ENCODE results near the gene SLC16A12. TPM values are rescaled to one million over a fixed set of nuclear protein-coding genes. Genes with fewer than 3 reads are reported as not detected.
"Not testable (repeated sequence)": the region's sequence is repeated elsewhere in the genome, so short reads cannot be mapped to it uniquely, and the experiment has no call there.

Gene SLC16A12
- total and polyA plus RNA-seq, 3 experiments from 2014 or later: not detected

DNA sequence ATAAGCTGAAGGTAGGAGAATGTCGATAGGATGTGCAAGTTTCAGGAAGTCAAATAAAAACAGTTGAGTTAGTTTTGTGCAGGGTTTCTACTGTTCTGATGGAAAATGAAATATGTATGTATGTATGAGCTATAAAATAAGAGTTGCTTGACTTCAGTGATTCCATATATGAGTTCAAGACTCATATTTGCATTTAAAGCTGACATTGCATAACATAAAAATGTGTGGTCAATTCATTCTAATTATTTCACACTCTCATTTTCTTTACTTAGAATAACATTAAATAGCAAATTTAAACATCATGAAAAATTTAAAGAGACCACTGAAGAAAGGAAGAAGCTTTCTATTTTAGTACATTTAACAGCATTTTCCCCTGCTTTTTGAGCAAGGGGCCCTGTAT, 83.2 kb downstream of the SLC16A12 start:
- Mint-ChIP-seq H3K36me3 (no peaks in the 10 kb centered on the region), H3K27ac (no peak overlapping the region), H3K9me3 (no peaks in the 10 kb centered on the region), H3K4me1 (no peaks in the 10 kb centered on the region), H3K4me3 (no peak overlapping the region), H3K27me3 (peaks cover 1 to 18% of the 10 kb centered on the region in 2 donors)
- H3K27ac ChIP-seq (ENCODE audit: low read depth, low read length): no peak overlapping the region
- no peak for DNase-seq
- POLR2A ChIA-PET: no interaction called here
- H3K36me3 ChIP-seq (ENCODE audit: insufficient read depth, low read length): no peaks in the 10 kb centered on the region
- no peaks in the 10 kb centered on the region for H3K27me3 ChIP-seq (ENCODE audit: insufficient read depth, low read length, poor library complexity, severe bottlenecking)
- CTCF ChIA-PET: no interaction called here
- H3K4me3 ChIP-seq (ENCODE audit: low read length): no peak overlapping the region
- no peaks in the 10 kb centered on the region for H3K4me1 ChIP-seq (ENCODE audit: insufficient read depth, low read length)
- no peaks in the 10 kb centered on the region for H3K9me3 ChIP-seq (ENCODE audit: low read length)

DNA sequence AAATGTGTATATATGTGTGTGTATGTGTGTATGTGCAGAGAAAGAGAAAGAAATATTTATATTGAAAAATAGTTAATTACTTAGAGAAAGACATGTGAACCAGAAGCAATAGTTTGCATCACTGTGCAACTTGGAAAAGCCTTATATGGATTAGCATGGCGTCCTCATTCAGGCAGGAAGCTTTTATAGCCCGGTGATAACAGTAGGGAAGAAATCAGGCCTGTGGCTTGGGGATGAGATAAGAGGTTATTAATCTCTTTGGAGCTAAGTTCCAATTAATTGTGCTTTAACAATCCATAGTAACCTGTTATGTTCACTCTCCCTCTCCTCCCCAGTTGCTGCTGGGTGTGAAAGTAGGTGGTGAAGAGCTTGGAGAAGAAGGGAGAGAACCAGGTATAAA, 84.5 kb downstream of the SLC16A12 start:
- H3K27me3 ChIP-seq (ENCODE audit: insufficient read depth, low read length, poor library complexity, severe bottlenecking): no peaks in the 10 kb centered on the region
- POLR2A ChIA-PET: no interaction called here
- H3K4me3 Mint-ChIP-seq: no peak overlapping the region
- no peak overlapping the region for H3K27ac ChIP-seq (ENCODE audit: low read depth, low read length)
- H3K4me1 ChIP-seq (ENCODE audit: insufficient read depth, low read length): no peaks in the 10 kb centered on the region
- no peaks in the 10 kb centered on the region for H3K4me1 Mint-ChIP-seq
- CTCF ChIA-PET: no interaction called here
- peaks cover 0 to 6% (median 0%) of the 10 kb centered on the region in 5 donors for H3K9me3 Mint-ChIP-seq
- no peaks in the 10 kb centered on the region for H3K36me3 Mint-ChIP-seq
- DNase-seq: no peak
- H3K9me3 ChIP-seq (ENCODE audit: low read length): no peaks in the 10 kb centered on the region
- no peak overlapping the region for H3K4me3 ChIP-seq (ENCODE audit: low read length)
- no peaks in the 10 kb centered on the region for H3K36me3 ChIP-seq (ENCODE audit: insufficient read depth, low read length)
- H3K27me3 Mint-ChIP-seq: peaks cover 7 to 15% of the 10 kb centered on the region in 2 donors
- H3K27ac Mint-ChIP-seq: no peak overlapping the region

DNA sequence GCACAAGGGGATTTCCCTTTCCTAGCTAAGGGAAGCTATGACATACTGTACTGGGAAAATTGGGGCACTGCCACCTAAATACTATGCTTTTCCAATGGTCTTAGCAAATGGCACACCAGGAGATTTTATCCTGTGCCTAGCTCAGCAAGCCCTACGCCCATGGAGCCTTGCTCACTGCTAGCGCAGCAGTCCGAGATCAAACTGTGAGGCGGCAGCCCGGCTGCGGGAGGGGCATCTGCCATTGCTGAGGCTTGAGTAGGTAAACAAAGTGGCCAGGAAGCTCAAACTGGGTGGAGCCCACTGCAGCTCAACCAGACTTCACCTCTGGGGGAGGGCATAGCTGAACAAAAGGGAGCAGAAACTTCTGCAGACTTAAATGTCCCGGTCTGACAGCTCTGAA, 90.6 kb downstream of the SLC16A12 start:
- H3K4me3 ChIP-seq (ENCODE audit: low read length); H3K9me3 Mint-ChIP-seq; H3K4me1 ChIP-seq (ENCODE audit: insufficient read depth, low read length); H3K36me3 ChIP-seq (ENCODE audit: insufficient read depth, low read length); H3K27ac ChIP-seq (ENCODE audit: low read depth, low read length); H3K27me3 ChIP-seq (ENCODE audit: insufficient read depth, low read length, poor library complexity, severe bottlenecking); H3K9me3 ChIP-seq (ENCODE audit: low read length); CTCF ChIA-PET; H3K4me3 Mint-ChIP-seq; H3K36me3 Mint-ChIP-seq; H3K27ac Mint-ChIP-seq; POLR2A ChIA-PET; H3K4me1 Mint-ChIP-seq; DNase-seq: not testable (repeated sequence)
- peaks cover 23 to 26% of the 10 kb centered on the region in 2 donors for H3K27me3 Mint-ChIP-seq

DNA sequence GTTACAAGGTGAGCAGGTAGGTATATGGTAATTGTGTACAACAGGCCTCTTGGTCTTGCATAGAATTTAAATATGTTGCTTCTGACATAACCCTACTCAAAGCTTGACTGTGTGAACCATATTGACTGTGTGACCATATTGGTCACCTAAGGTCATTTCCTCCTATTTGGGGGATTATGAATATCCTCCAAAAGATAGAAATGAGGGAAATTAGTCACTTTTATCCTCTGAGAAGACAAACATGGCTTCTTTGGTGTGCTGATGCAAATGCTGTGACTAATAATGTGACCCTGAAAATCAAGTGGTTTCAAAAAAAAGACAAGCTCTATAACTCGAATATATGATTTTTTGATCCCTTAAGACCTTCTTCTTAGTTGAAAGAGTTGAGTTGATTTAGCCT, 93.1 kb downstream of the SLC16A12 start:
- Histone ChIP-seq H3K4me3 (ENCODE audit: low read length) (no peak overlapping the region), H3K9me3 (ENCODE audit: low read length) (no peaks in the 10 kb centered on the region), H3K36me3 (ENCODE audit: insufficient read depth, low read length) (no peaks in the 10 kb centered on the region), H3K27ac (ENCODE audit: low read depth, low read length) (no peak overlapping the region), H3K27me3 (ENCODE audit: insufficient read depth, low read length, poor library complexity, severe bottlenecking) (peaks cover 6% of the 10 kb centered on the region), H3K4me1 (ENCODE audit: insufficient read depth, low read length) (no peaks in the 10 kb centered on the region)
- H3K4me1 Mint-ChIP-seq: no peaks in the 10 kb centered on the region
- no peak overlapping the region for H3K4me3 Mint-ChIP-seq
- DNase-seq: no peak
- no peaks in the 10 kb centered on the region for H3K36me3 Mint-ChIP-seq
- ChIA-PET POLR2A (no interaction called here), CTCF (no interaction called here)
- H3K9me3 Mint-ChIP-seq: peaks cover 0 to 9% (median 2%) of the 10 kb centered on the region in 5 donors
- no peak overlapping the region for H3K27ac Mint-ChIP-seq
- H3K27me3 Mint-ChIP-seq: peaks cover 30 to 48% of the 10 kb centered on the region in 2 donors

DNA sequence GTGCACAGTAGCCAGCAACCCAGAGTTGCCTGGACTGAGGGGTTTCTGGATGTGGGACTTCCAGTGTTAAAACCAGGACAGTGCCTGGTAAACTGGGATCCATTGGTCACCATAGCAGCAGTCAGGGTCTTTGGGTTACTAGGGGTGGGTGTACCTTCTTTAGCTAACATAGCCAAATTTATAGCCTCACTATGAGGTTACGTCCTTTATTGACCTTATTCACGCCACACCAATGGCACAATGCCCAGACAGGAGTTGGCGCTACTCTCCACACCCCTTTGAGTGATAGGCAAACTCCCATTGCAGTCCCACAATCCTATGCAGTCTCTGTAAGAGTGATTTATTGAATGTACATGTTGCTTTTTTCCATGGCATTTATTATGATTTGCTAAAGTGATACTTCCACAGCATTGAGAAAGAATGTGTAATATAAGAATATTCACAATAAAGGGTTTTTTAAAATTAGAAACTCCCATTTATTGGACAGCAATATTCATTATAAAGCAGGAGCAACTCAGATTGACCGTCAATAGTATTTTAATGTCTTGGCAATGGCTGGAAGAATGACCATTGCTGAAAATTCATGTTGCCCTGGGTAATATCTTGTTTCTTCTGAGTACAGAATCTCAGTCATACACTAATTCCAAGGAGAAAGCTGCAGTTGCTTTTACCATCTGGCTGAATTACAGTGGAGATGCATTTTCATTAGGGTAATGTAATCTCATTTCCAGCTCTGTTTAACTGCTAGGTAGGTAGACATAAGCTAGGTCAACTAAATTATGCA, 95.0 kb downstream of the SLC16A12 start:
- H3K9me3 ChIP-seq (ENCODE audit: low read length): no peaks in the 10 kb centered on the region
- peaks cover 0 to 2% (median 0%) of the 10 kb centered on the region in 5 donors for H3K9me3 Mint-ChIP-seq
- H3K4me3 ChIP-seq (ENCODE audit: low read length): no peak overlapping the region
- peaks cover 8% of the 10 kb centered on the region for H3K27me3 ChIP-seq (ENCODE audit: insufficient read depth, low read length, poor library complexity, severe bottlenecking)
- ChIA-PET POLR2A (no interaction called here), CTCF (no interaction called here)
- no peaks in the 10 kb centered on the region for H3K4me1 Mint-ChIP-seq
- DNase-seq: no peak
- H3K27ac ChIP-seq (ENCODE audit: low read depth, low read length): no peak overlapping the region
- no peaks in the 10 kb centered on the region for H3K36me3 Mint-ChIP-seq
- H3K4me1 ChIP-seq (ENCODE audit: insufficient read depth, low read length): no peaks in the 10 kb centered on the region
- no peak overlapping the region for H3K27ac Mint-ChIP-seq
- no peaks in the 10 kb centered on the region for H3K36me3 ChIP-seq (ENCODE audit: insufficient read depth, low read length)
- no peak overlapping the region for H3K4me3 Mint-ChIP-seq
- peaks cover 26 to 56% of the 10 kb centered on the region in 2 donors for H3K27me3 Mint-ChIP-seq

DNA sequence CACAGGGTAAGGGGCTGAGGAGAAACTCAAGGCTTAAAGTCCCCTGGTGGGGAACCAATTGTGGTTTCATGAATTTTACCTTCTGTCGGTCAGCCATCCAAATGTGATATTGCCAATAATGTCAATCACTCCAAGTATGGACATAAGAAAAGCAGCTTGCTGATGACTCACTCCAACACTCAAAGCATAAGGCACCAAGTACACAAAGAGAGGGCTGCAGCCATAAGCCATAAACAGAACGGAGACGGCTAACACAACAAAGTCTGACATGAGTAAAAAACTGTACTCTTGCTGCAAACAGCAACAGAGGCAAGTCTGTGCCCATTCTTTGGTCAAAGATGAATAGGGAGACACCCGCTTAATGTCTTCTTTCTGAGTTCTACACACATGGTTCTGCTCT, 96.9 kb downstream of the SLC16A12 start:
- no peak for DNase-seq
- Mint-ChIP-seq H3K36me3 (no peaks in the 10 kb centered on the region), H3K9me3 (no peaks in the 10 kb centered on the region), H3K4me3 (no peak overlapping the region), H3K27ac (no peak overlapping the region), H3K27me3 (peaks cover 24 to 64% of the 10 kb centered on the region in 2 donors), H3K4me1 (no peaks in the 10 kb centered on the region)
- H3K4me1 ChIP-seq (ENCODE audit: insufficient read depth, low read length): no peaks in the 10 kb centered on the region
- no peak overlapping the region for H3K27ac ChIP-seq (ENCODE audit: low read depth, low read length)
- ChIA-PET POLR2A (no interaction called here), CTCF (no interaction called here)
- H3K27me3 ChIP-seq (ENCODE audit: insufficient read depth, low read length, poor library complexity, severe bottlenecking): peaks cover 10% of the 10 kb centered on the region
- H3K9me3 ChIP-seq (ENCODE audit: low read length): no peaks in the 10 kb centered on the region
- no peaks in the 10 kb centered on the region for H3K36me3 ChIP-seq (ENCODE audit: insufficient read depth, low read length)
- no peak overlapping the region for H3K4me3 ChIP-seq (ENCODE audit: low read length)

DNA sequence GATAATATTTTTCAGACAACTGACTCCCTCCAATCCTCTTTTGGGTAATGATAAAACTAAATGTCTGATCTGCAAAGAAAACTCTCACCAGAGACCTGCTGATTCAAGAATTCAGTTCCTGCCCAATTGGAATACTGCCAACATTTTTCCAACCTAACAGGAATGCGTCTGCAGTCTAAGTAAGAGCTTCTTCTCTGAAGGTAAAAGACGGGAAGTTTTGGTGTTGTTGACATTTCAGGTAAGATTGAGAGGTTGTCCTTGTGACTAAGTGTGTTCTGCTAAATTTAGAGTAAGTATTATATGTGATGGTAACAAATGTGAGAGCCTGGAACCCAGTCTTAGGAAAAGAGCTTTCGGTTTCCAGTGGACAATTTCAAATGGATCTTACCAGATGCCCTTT, 103.4 kb downstream of the SLC16A12 start:
- POLR2A ChIA-PET: no interaction called here
- Mint-ChIP-seq H3K9me3 (no peaks in the 10 kb centered on the region), H3K4me3 (no peak overlapping the region), H3K27ac (no peak overlapping the region), H3K4me1 (no peaks in the 10 kb centered on the region), H3K27me3 (peaks cover 13 to 43% of the 10 kb centered on the region in 2 donors), H3K36me3 (no peaks in the 10 kb centered on the region)
- Histone ChIP-seq H3K4me3 (ENCODE audit: low read length) (no peak overlapping the region), H3K4me1 (ENCODE audit: insufficient read depth, low read length) (no peaks in the 10 kb centered on the region), H3K27me3 (ENCODE audit: insufficient read depth, low read length, poor library complexity, severe bottlenecking) (peaks cover 3% of the 10 kb centered on the region), H3K9me3 (ENCODE audit: low read length) (no peaks in the 10 kb centered on the region), H3K27ac (ENCODE audit: low read depth, low read length) (no peak overlapping the region), H3K36me3 (ENCODE audit: insufficient read depth, low read length) (no peaks in the 10 kb centered on the region)
- CTCF ChIA-PET: no interaction called here
- no peak for DNase-seq

DNA sequence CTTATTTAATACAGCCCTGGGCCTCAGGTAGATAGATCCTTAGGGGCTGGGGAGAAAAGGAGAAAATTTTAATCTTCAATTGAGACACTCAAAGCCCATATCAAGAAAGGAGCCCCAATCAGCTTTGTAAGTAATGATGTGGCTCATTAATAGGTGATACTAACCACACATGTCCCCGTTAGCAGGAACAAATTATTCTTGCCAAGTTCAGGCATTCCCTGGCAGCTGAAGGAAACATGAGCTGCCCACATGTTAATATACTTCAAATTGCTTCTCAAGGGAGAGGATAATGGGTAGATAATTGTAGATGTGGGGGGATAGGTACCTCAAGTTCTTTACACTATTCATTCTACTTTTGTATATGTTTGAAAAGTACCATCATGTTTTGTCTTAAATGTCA, 106.5 kb downstream of the SLC16A12 start:
- ChIA-PET POLR2A (no interaction called here), CTCF (interaction anchor here (0.9 kb wide), 1 partner anchor 134 kb away, joined by 3 read pairs; no protein-coding TSS in a partner anchor)
- H3K36me3 Mint-ChIP-seq: no peaks in the 10 kb centered on the region
- H3K4me3 Mint-ChIP-seq: no peak overlapping the region
- no peak overlapping the region for H3K27ac ChIP-seq (ENCODE audit: low read depth, low read length)
- no peaks in the 10 kb centered on the region for H3K4me1 ChIP-seq (ENCODE audit: insufficient read depth, low read length)
- H3K27me3 ChIP-seq (ENCODE audit: insufficient read depth, low read length, poor library complexity, severe bottlenecking): no peaks in the 10 kb centered on the region
- H3K36me3 ChIP-seq (ENCODE audit: insufficient read depth, low read length): no peaks in the 10 kb centered on the region
- no peaks in the 10 kb centered on the region for H3K9me3 ChIP-seq (ENCODE audit: low read length)
- no peaks in the 10 kb centered on the region for H3K4me1 Mint-ChIP-seq
- H3K27me3 Mint-ChIP-seq: peaks cover 6 to 23% of the 10 kb centered on the region in 2 donors
- H3K27ac Mint-ChIP-seq: no peak overlapping the region
- no peaks in the 10 kb centered on the region for H3K9me3 Mint-ChIP-seq
- H3K4me3 ChIP-seq (ENCODE audit: low read length): no peak overlapping the region
- no peak for DNase-seq
